Measurements from ENCODE around the gene CEP85. TPM values are rescaled to one million over a fixed set of nuclear protein-coding genes. Genes with fewer than 3 reads are reported as not detected.

CEP85 gene
- total and polyA plus RNA-seq, 4 donors, result 2.6 to 14.6 (median 5.3) TPM

DNA sequence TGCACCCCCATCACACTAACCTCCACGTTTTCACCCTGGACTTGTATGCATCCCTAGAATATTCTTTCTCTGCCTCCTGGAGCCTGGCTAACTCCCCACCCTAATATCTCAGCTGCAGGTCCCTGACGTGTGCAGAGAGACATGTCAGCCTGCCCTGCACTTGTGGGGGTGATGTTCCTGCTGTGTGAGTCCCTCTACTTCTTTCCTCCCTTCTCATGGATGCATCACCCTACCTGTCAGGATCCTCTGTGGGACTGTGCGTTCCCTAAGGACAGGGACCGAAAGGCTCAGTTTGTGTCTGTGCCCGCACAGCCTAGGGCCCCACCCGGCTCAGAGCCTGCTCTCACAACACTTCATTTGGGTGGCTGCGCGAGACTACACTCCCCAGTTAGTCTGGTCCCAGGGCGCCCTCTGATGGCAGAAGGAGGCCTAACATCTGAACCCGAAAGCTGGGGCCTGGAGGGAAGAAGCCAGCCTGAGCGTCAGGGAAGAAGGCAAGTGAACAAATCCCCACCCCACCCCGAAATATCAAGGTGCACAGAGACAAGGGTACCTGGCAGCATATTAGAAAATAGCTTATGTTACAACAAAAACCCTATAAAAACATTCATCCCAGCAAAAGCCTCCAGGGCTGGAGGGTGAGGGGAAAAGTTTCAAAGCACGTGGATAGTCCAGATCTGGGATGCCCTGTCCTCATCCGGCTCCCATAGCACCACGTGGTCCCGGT, 87.5 kb downstream of the CEP85 start:
- Histone ChIP-seq H3K27ac (ENCODE audit: low read depth in 1 of 2, low read length in 2 of 2) (no peak overlapping the region), H3K9me3 (ENCODE audit: control insufficient read depth in 4 of 4, low read length in 3 of 4) (no peaks in the 10 kb centered on the region), H3K4me3 (ENCODE audit: low read depth in 1 of 3, low read length in 3 of 3) (no peak overlapping the region), H3K4me1 (ENCODE audit: control insufficient read depth in 4 of 4, insufficient read depth in 4 of 4, low read length in 3 of 4) (peaks cover 0 to 5% (median 0%) of the 10 kb centered on the region in 4 donors), H3K9ac (ENCODE audit: low read depth in 1 of 2, low read length in 2 of 2) (no peak overlapping the region), H3K36me3 (ENCODE audit: control insufficient read depth in 4 of 4, insufficient read depth in 3 of 4, low read depth in 1 of 4, low read length in 3 of 4) (no peaks in the 10 kb centered on the region), H3K27me3 (ENCODE audit: control insufficient read depth in 4 of 4, insufficient read depth in 4 of 4, low read length in 3 of 4) (no peaks in the 10 kb centered on the region)
- TF ChIP-seq GABPA (IDR thresholded peaks at IDR 0.05 in 1 of 2, conservative IDR thresholded peaks at IDR 0.05 in 1 of 2) (no peak), SP1 (IDR thresholded peaks at IDR 0.05) (no peak), HNF4A (conservative IDR thresholded peaks at IDR 0.05) (no peak), RAD21 (IDR thresholded peaks at IDR 0.05) (peak; percentile 95 to 98)
- TF ChIP-seq, protein P1, sequence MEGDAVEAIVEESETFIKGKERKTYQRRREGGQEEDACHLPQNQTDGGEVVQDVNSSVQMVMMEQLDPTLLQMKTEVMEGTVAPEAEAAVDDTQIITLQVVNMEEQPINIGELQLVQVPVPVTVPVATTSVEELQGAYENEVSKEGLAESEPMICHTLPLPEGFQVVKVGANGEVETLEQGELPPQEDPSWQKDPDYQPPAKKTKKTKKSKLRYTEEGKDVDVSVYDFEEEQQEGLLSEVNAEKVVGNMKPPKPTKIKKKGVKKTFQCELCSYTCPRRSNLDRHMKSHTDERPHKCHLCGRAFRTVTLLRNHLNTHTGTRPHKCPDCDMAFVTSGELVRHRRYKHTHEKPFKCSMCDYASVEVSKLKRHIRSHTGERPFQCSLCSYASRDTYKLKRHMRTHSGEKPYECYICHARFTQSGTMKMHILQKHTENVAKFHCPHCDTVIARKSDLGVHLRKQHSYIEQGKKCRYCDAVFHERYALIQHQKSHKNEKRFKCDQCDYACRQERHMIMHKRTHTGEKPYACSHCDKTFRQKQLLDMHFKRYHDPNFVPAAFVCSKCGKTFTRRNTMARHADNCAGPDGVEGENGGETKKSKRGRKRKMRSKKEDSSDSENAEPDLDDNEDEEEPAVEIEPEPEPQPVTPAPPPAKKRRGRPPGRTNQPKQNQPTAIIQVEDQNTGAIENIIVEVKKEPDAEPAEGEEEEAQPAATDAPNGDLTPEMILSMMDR (IDR thresholded peaks at IDR 0.05; ENCODE audit: low read depth, low read length, missing input control), result peak; percentile 92
- TF ChIP-seq, protein P2, sequence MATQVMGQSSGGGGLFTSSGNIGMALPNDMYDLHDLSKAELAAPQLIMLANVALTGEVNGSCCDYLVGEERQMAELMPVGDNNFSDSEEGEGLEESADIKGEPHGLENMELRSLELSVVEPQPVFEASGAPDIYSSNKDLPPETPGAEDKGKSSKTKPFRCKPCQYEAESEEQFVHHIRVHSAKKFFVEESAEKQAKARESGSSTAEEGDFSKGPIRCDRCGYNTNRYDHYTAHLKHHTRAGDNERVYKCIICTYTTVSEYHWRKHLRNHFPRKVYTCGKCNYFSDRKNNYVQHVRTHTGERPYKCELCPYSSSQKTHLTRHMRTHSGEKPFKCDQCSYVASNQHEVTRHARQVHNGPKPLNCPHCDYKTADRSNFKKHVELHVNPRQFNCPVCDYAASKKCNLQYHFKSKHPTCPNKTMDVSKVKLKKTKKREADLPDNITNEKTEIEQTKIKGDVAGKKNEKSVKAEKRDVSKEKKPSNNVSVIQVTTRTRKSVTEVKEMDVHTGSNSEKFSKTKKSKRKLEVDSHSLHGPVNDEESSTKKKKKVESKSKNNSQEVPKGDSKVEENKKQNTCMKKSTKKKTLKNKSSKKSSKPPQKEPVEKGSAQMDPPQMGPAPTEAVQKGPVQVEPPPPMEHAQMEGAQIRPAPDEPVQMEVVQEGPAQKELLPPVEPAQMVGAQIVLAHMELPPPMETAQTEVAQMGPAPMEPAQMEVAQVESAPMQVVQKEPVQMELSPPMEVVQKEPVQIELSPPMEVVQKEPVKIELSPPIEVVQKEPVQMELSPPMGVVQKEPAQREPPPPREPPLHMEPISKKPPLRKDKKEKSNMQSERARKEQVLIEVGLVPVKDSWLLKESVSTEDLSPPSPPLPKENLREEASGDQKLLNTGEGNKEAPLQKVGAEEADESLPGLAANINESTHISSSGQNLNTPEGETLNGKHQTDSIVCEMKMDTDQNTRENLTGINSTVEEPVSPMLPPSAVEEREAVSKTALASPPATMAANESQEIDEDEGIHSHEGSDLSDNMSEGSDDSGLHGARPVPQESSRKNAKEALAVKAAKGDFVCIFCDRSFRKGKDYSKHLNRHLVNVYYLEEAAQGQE (IDR thresholded peaks at IDR 0.05), result no peak
- TF ChIP-seq, protein P3, sequence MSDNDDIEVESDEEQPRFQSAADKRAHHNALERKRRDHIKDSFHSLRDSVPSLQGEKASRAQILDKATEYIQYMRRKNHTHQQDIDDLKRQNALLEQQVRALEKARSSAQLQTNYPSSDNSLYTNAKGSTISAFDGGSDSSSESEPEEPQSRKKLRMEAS (IDR thresholded peaks at IDR 0.05), result no peak
- WGBS, result 15% methylated on average over 16 of the region's 16 CpGs
- DNase-seq (ENCODE audit: low spot score), result peak; percentile 93

DNA sequence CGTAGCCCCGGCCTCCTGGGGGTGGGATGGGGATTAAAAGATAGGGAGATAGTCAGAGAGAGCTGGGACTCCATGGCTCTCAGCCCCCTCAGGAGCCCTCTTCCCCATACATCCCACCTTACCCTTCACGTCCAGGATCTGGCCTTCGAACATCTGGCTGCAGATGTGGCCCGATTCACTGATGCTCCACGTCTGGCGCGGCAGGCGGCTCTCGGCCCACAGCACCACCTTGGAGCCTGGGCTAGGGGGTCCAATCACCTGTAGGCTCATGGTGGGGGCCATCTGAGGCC, 88.0 kb downstream of the CEP85 start:
- Histone ChIP-seq H3K9ac (ENCODE audit: low read depth in 1 of 2, low read length in 2 of 2) (no peak overlapping the region), H3K36me3 (ENCODE audit: control insufficient read depth in 4 of 4, insufficient read depth in 3 of 4, low read depth in 1 of 4, low read length in 3 of 4) (no peaks in the 10 kb centered on the region)

More for the DNA sequence above, 88.0 kb downstream of the CEP85 start:
- WGBS, result 71% methylated on average over 10 of the region's 10 CpGs
- Histone ChIP-seq H3K27me3 (ENCODE audit: control insufficient read depth in 4 of 4, insufficient read depth in 4 of 4, low read length in 3 of 4) (no peaks in the 10 kb centered on the region), H3K4me1 (ENCODE audit: control insufficient read depth in 4 of 4, insufficient read depth in 4 of 4, low read length in 3 of 4) (peaks cover 0 to 5% (median 0%) of the 10 kb centered on the region in 4 donors), H3K27ac (ENCODE audit: low read depth in 1 of 2, low read length in 2 of 2) (no peak overlapping the region), H3K4me3 (ENCODE audit: low read depth in 1 of 3, low read length in 3 of 3) (no peak overlapping the region), H3K9me3 (ENCODE audit: control insufficient read depth in 4 of 4, low read length in 3 of 4) (no peaks in the 10 kb centered on the region)
- no peak for TF ChIP-seq HNF4G (IDR thresholded peaks at IDR 0.05)
- TF ChIP-seq, protein P3 (IDR thresholded peaks at IDR 0.05), result no peak
- TF ChIP-seq, protein P1 (IDR thresholded peaks at IDR 0.05; ENCODE audit: low read depth, low read length, missing input control), result no peak
- TF ChIP-seq, protein P4, sequence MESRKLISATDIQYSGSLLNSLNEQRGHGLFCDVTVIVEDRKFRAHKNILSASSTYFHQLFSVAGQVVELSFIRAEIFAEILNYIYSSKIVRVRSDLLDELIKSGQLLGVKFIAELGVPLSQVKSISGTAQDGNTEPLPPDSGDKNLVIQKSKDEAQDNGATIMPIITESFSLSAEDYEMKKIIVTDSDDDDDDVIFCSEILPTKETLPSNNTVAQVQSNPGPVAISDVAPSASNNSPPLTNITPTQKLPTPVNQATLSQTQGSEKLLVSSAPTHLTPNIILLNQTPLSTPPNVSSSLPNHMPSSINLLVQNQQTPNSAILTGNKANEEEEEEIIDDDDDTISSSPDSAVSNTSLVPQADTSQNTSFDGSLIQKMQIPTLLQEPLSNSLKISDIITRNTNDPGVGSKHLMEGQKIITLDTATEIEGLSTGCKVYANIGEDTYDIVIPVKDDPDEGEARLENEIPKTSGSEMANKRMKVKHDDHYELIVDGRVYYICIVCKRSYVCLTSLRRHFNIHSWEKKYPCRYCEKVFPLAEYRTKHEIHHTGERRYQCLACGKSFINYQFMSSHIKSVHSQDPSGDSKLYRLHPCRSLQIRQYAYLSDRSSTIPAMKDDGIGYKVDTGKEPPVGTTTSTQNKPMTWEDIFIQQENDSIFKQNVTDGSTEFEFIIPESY (IDR thresholded peaks at IDR 0.05), result no peak
- TF ChIP-seq, protein P2 (IDR thresholded peaks at IDR 0.05), result no peak
- TF ChIP-seq, protein P5, sequence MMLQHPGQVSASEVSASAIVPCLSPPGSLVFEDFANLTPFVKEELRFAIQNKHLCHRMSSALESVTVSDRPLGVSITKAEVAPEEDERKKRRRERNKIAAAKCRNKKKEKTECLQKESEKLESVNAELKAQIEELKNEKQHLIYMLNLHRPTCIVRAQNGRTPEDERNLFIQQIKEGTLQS (IDR thresholded peaks at IDR 0.05), result no peak
- no peak for TF ChIP-seq EGR1 (IDR thresholded peaks at IDR 0.05; ENCODE audit: low read depth in 2 of 2)
- TF ChIP-seq HNF4A (conservative IDR thresholded peaks at IDR 0.05), result no peak
- TF ChIP-seq TAF1 (conservative IDR thresholded peaks at IDR 0.05), result no peak
- no peak for DNase-seq (ENCODE audit: low spot score)
